K562 (cell line): ENCODE data around the gene MRI1. TPM values are rescaled to one million over a fixed set of nuclear protein-coding genes. Genes with fewer than 3 reads are reported as not detected.
A peak's percentile ranks its signal among the peaks of the same experiment; 100 is the strongest.

Source experiments
- ATAC-seq: fragments of 200-7000 bp; cut with Tn5 transposase; 3 replicates; pipeline ENCODE4 v1.9.1; 2020; ENCODE audit warnings: moderate library complexity
- BruUV-seq: library from RNA; stranded (reverse); fragments of 400-500 nt; replicated peaks from 2 replicates; lab custom pipeline; 2021; lab: Mats Ljungman, UMichigan
- CTCF ChIA-PET: fragments of 300-600 bp; formaldehyde crosslinking; extraction: SDS; loops from one replicate; lab custom pipeline; 2021; ENCODE audit warnings: low intra/inter-chr PET ratio; lab: Yijun Ruan, JAX
- POLR2A ChIA-PET: fragments of 300-600, 350-650 bp; sonication (Branson Sonifier 250); formaldehyde crosslinking; extraction: SDS; loops from one replicate; lab custom pipeline; 2021; ENCODE audit warnings: antibody characterized with exemption, inconsistent platforms; lab: Yijun Ruan, JAX
- DNase-seq, 4 experiments: peaks; one replicate each; pipeline versions ENCODE4 v3.0.0 to v3.0.0-alpha.2; 2011 to 2018; ENCODE audit warnings: low spot score in 3 of 4, mixed read lengths in 3 of 4; ENCODE audit errors: extremely low read depth in 1 of 4
- FAIRE-seq: peaks from 2 replicates; lab custom pipeline; 2011; peaks lifted over from hg19 to GRCh38; lab: Jason Lieb, UNC
- H2AFZ ChIP-seq: 2 replicates; pipeline ENCODE4 v1.6.0; 2011; ENCODE audit warnings: low read depth, low read length, control low read depth, inconsistent platforms
- H3K27ac ChIP-seq: fragments of 200-600 bp; 3 replicates; pipeline ENCODE4 v1.8.0; 2011; ENCODE audit warnings: low read depth, mild to moderate bottlenecking, control low read depth, inconsistent platforms, low read length, moderate library complexity, mixed read lengths; ENCODE audit errors: extremely low read depth
- H3K27me3 ChIP-seq, 2 experiments: fragments of 300-600 bp in 1 of 2; 2 replicates in 1 of 2; 3 replicates in 1 of 2; pipeline versions ENCODE4 v1.6.0 to v1.8.0; 2011; ENCODE audit warnings: inconsistent platforms in 2 of 2, low read length in 2 of 2, mild to moderate bottlenecking in 1 of 2, mixed read lengths in 1 of 2, moderate library complexity in 1 of 2; ENCODE audit not compliant: control insufficient read depth in 2 of 2, insufficient read depth in 2 of 2
- H3K36me3 ChIP-seq: fragments of 300-600 bp; 3 replicates; pipeline ENCODE4 v1.8.0; 2011; ENCODE audit warnings: mild to moderate bottlenecking, low read length, inconsistent platforms; ENCODE audit not compliant: control insufficient read depth, insufficient read depth
- H3K4me1 ChIP-seq, 2 experiments: fragments of 200-600 bp in 1 of 2; replicated peaks in 1 of 2; 2 replicates in 1 of 2; 3 replicates in 1 of 2; pipeline versions ENCODE4 v1.5.1 to v1.8.0; 2011; ENCODE audit warnings: inconsistent platforms in 2 of 2, low read length in 2 of 2, mild to moderate bottlenecking in 1 of 2, mixed read lengths in 1 of 2, moderate library complexity in 1 of 2; ENCODE audit not compliant: control insufficient read depth in 2 of 2, insufficient read depth in 2 of 2
- H3K4me2 ChIP-seq: 2 replicates; pipeline ENCODE4 v1.6.1; 2011; ENCODE audit warnings: low read length, control low read depth, inconsistent platforms, mixed read lengths; ENCODE audit not compliant: insufficient read depth
- H3K4me3 ChIP-seq: fragments of 200-600 bp; sonication (generic), shearing (Covaris generic); 2 replicates; pipeline ENCODE4 v1.5.1; 2016; ENCODE audit warnings: control low read depth, inconsistent platforms
- H3K79me2 ChIP-seq: fragments of 200-600 bp; 3 replicates; pipeline ENCODE4 v1.8.0; 2011; ENCODE audit warnings: low read length, inconsistent platforms; ENCODE audit not compliant: control insufficient read depth, insufficient read depth
- H3K9ac ChIP-seq, 2 experiments: 2 replicates each; pipeline versions ENCODE4 v1.6.0 to v1.6.1; 2011; ENCODE audit warnings: low read depth in 2 of 2, low read length in 2 of 2, control low read depth in 1 of 2, inconsistent platforms in 1 of 2, mild to moderate bottlenecking in 1 of 2, mixed read lengths in 1 of 2; ENCODE audit not compliant: insufficient read depth in 1 of 2
- H3K9me1 ChIP-seq: one replicate; pipeline ENCODE4 v1.6.0; 2011; ENCODE audit warnings: inconsistent platforms, mild to moderate bottlenecking, low read length, moderate library complexity; ENCODE audit not compliant: control insufficient read depth, insufficient read depth
- H3K9me3 ChIP-seq: replicated peaks from 2 replicates; pipeline ENCODE4 v1.5.1; 2011; ENCODE audit warnings: low read depth, low read length, inconsistent platforms; ENCODE audit not compliant: control insufficient read depth, insufficient read depth
- H4K20me1 ChIP-seq: replicated peaks from 2 replicates; pipeline ENCODE4 v1.6.1; 2011; ENCODE audit warnings: low read length, inconsistent platforms, mixed read lengths; ENCODE audit not compliant: control insufficient read depth, insufficient read depth
- DIDO1 ChIP-seq: fragments of 450-650 bp; IDR thresholded peaks from 2 replicates; pipeline ENCODE4 v1.6.1; 2016; ENCODE audit warnings: low read depth, missing biosample characterization, missing genetic modification characterization
- MNT ChIP-seq, 2 experiments: fragments of 450-650 bp; conservative IDR thresholded peaks; 2 replicates each; pipeline ENCODE4 v1.6.1; 2017; ENCODE audit warnings: mild to moderate bottlenecking in 2 of 2, moderate library complexity in 2 of 2
- NFE2L1 ChIP-seq: fragments of 450-650 bp; IDR thresholded peaks from 2 replicates; pipeline ENCODE4 v1.6.1; 2016; ENCODE audit warnings: missing genetic modification characterization, low read depth, mild to moderate bottlenecking, missing compliant biosample characterization, moderate library complexity, borderline replicate concordance
- POLR2G ChIP-seq: fragments of 200-400 bp; formaldehyde crosslinking; IDR thresholded peaks from 2 replicates; pipeline ENCODE4 v1.6.1; 2017; ENCODE audit warnings: low read depth, mild to moderate bottlenecking, antibody characterized with exemption, low read length, moderate library complexity
- RBFOX2 ChIP-seq: fragments of 200-400 bp; formaldehyde crosslinking; IDR thresholded peaks from 2 replicates; pipeline ENCODE4 v1.6.1; 2017; ENCODE audit warnings: low read depth, mild to moderate bottlenecking, low read length, moderate library complexity
- SMARCE1 ChIP-seq: fragments of 450-650 bp; IDR thresholded peaks from 2 replicates; pipeline ENCODE4 v1.7.1; 2016; ENCODE audit warnings: mild to moderate bottlenecking
- TCF7 ChIP-seq: sonication (generic); IDR thresholded peaks from 2 replicates; pipeline ENCODE4 v1.6.1; 2016; ENCODE audit warnings: antibody characterized with exemption, borderline replicate concordance
- USF1 ChIP-seq: sonication (generic); formaldehyde crosslinking; IDR thresholded peaks from 2 replicates; pipeline ENCODE4 v1.9.0; 2022; ENCODE audit warnings: mild to moderate bottlenecking, missing genetic modification reagents
- ZBTB33 ChIP-seq: sonication (generic); formaldehyde crosslinking; IDR thresholded peaks from 2 replicates; pipeline ENCODE4 v1.8.1; 2023; ENCODE audit warnings: mild to moderate bottlenecking, missing genetic modification reagents
- ZNF518B ChIP-seq: fragments of 250-450 bp; sonication (Bioruptor Pico); IDR thresholded peaks from 2 replicates; pipeline ENCODE4 v1.5.0; 2021; ENCODE audit warnings: mild to moderate bottlenecking, moderate library complexity
- WGBS: fragments of 100-300 bp; shearing (Covaris generic); methylation state at CpG from one replicate; pipeline ENCODE4 v1.1.6; 2016; ENCODE audit warnings: low coverage, mixed read lengths; ENCODE audit not compliant: insufficient coverage; ENCODE audit errors: missing lambda C conversion rate; 5-methylcytosine and 5-hydroxymethylcytosine counted together
- in situ Hi-C: fragments of 300-500 bp; cut with MboI; formaldehyde crosslinking; loops from 4 replicates; pipeline ENCODE4 v1.15.0; 2018; ENCODE audit warnings: inconsistent platforms, mixed read lengths
- intact Hi-C: fragments of 100-400 bp; cut with micrococcal nuclease; formaldehyde crosslinking; loops from 2 replicates; pipeline ENCODE4 v1.14.2; 2022
- polyA plus RNA-seq, 8 experiments: library from polyadenylated mRNA; depleted of rRNA in 4 of 8; stranded (reverse) in 5 of 8; unstranded in 3 of 8; fragments of >200 nt; fragmentation: Nextera tagmentation in 2 of 8; fragmentation: Illumina TruSeq in 1 of 8; extraction: Ambion mirVana in 2 of 8; extraction: Trizol in 1 of 8; gene quantifications; 2 replicates each; pipeline versions ENCODE4 v1.2.1 to v1.2.3, GENCODE V29; 2011 to 2014; ENCODE audit warnings: inconsistent platforms in 1 of 8, missing spikeins in 1 of 8
- total RNA-seq, 7 experiments: library from RNA; depleted of rRNA in 6 of 7; stranded (reverse); fragments of >200 nt in 6 of 7; fragmentation: Illumina TruSeq in 2 of 7; extraction: Trizol in 2 of 7; gene quantifications; 2 replicates each; pipeline versions ENCODE4 v1.2.1 to v1.2.3, GENCODE V29; 2011 to 2021; ENCODE audit warnings: low replicate concordance in 1 of 7

Gene MRI1
- total and polyA plus RNA-seq, 9 of the 15 experiments (the other 6 are each of a cell fraction or from before 2014, with no cell fraction given): 5.5 to 57.4 (median 28.2) TPM

- H3K27ac ChIP-seq: no peak overlapping the region
- H3K9me3 ChIP-seq: no peaks in the 10 kb centered on the region
- H3K79me2 ChIP-seq: peaks cover 7% of the 10 kb centered on the region
- H4K20me1 ChIP-seq: no peaks in the 10 kb centered on the region
- no peak overlapping the region for H2AFZ ChIP-seq
- CTCF ChIA-PET: no interaction called here
- no TSS peak for BruUV-seq
- POLR2A ChIA-PET: no interaction called here
- no peaks in the 10 kb centered on the region for H3K27me3 ChIP-seq
- no peaks in the 10 kb centered on the region for H3K9me1 ChIP-seq
- intact Hi-C loops (no loop called here), in situ Hi-C loops (no loop called here)
- peaks cover 75% of the 10 kb centered on the region for H3K36me3 ChIP-seq
- 96% methylated on average over 23 of the region's 24 CpGs for WGBS
- DNase-seq (no peak), ATAC-seq (no peak), FAIRE-seq (no peak)
- no peak overlapping the region; a peak in 1 of 4 replicates for H3K9ac ChIP-seq
- H3K4me1 ChIP-seq: peaks cover 0 to 23% of the 10 kb centered on the region in 2 experiments; a peak in 2 of 5 replicates
- no peak overlapping the region for H3K4me3 ChIP-seq
- no peak overlapping the region for H3K4me2 ChIP-seq
- TF ChIP-seq SMARCE1 (no peak), MNT (conservative IDR thresholded peaks at IDR 0.05) (no peak), ZNF518B (CRISPR knock-in tag) (no peak), USF1 (CRISPR knock-in tag) (0 out of 2 replicates have a peak, but pooled peaks have one; percentile 23), NFE2L1 (tag) (no peak), RBFOX2 (peak; percentile 55), DIDO1 (no peak), ZBTB33 (CRISPR knock-in tag) (peak; percentile 21; the same call in 1 of the 2 replicates), TCF7 (no peak), POLR2G (peak; percentile 45; the same call in 1 of the 2 replicates)
These were observed 5.5 kb upstream of the MRI1 start for GRCh38 chr19:13758795-13759194.
